NB4 (cell line): ENCODE measurements around the gene TYW1.
"Not testable (repeated sequence)": the region's sequence is repeated elsewhere in the genome, so short reads cannot be mapped to it uniquely, and the experiment has no call there.

Experiments used
- CTCF ChIP-seq: IDR thresholded peaks from one replicate; pipeline ENCODE4 v1.5.1; 2012; ENCODE audit warnings: low read depth, low read length
- MAX ChIP-seq: IDR thresholded peaks from 2 replicates; pipeline ENCODE4 v1.6.1; 2011; ENCODE audit warnings: low read depth, low read length
- MYC ChIP-seq: IDR thresholded peaks from 2 replicates; pipeline ENCODE4 v1.6.1; 2011; ENCODE audit warnings: low read depth, low read length
- POLR2A ChIP-seq: IDR thresholded peaks from 2 replicates; pipeline ENCODE4 v1.6.1; 2011; ENCODE audit warnings: mild to moderate bottlenecking; ENCODE audit not compliant: insufficient read length; ENCODE audit errors: extremely low read depth

GRCh38 chr7:66978312-66978711 lies 18.3 kb upstream of the TYW1 start:
- TF ChIP-seq CTCF, POLR2A, MYC, MAX: not testable (repeated sequence)
